CD4-positive, alpha-beta T cell treated with Interleukin-15 for 4 hours (primary cell): ENCODE measurements around the gene UBAC2.

Source experiments
- DNase-seq: peaks from one replicate; pipeline ENCODE4 v3.0.0-alpha.2; 2020; ENCODE audit warnings: low spot score

Gene UBAC2

GRCh38 chr13:99296398-99296797 is 95.7 kb downstream of the UBAC2 start:
- peak; percentile 61 for DNase-seq

GRCh38 chr13:99297331-99297730 is 96.7 kb downstream of the UBAC2 start:
- DNase-seq = no peak

GRCh38 chr13:99298056-99298455 is 97.4 kb downstream of the UBAC2 start:
- DNase-seq = no peak

GRCh38 chr13:99299256-99299919 is 98.7 kb downstream of the UBAC2 start:
- DNase-seq = no peak

DNA sequence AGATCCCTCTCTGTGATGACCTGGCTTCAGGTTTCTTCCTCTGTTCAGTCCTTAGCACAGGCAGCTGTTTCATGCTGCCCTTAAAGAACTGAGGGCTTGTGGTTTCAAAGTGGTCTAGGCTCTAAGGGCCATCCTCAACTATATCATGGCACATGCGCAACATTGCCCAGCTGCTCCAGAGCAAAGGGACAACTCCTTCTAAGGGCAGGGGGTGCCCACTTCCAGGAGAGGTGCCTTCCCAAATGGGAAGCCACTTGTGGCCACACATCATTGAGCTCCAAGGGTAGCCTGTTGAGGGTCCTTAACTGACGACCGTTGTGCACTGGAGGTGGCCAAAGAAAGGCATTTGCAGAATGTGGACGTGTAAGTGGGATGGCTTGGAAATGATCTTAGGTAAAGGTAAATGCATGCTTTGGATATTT is 99.3 kb downstream of the UBAC2 start:
- DNase-seq = no peak

DNA sequence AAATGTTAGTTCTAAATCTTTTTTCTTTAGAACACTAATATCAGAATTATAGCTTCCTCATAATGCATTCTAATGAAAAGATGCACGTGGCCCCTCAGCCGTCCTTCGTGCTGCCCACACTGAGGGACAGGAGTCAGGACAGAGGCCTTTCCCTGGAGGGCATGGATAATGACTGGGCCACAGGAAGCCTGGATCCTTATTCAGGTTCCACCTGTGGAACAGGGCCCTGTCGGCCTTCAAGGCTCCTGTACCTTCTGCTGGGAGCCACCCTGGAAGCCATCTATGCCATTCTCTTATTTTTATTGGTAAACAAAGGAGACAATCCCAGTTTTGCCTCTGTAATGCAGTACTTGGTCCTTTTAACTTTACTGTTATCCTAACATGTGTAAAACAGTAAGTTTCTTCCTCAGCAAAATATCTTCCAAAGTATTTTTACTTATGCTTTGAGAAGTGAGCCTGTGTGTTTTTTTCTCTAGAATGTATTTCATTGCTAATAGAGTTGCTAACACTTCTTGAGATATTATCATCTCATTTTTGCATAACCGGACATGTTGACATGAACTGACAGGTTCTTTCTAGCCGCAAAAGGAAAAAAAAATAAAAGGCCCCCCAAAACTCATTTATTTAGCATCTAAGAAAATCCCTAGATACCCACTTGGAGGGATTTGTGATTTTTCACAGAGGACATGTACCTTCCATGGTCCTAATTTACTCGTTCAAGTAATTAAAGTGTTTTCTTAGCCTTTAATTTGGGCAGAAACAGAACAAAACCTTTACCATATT is 100.6 kb downstream of the UBAC2 start:
- DNase-seq = no peak

DNA sequence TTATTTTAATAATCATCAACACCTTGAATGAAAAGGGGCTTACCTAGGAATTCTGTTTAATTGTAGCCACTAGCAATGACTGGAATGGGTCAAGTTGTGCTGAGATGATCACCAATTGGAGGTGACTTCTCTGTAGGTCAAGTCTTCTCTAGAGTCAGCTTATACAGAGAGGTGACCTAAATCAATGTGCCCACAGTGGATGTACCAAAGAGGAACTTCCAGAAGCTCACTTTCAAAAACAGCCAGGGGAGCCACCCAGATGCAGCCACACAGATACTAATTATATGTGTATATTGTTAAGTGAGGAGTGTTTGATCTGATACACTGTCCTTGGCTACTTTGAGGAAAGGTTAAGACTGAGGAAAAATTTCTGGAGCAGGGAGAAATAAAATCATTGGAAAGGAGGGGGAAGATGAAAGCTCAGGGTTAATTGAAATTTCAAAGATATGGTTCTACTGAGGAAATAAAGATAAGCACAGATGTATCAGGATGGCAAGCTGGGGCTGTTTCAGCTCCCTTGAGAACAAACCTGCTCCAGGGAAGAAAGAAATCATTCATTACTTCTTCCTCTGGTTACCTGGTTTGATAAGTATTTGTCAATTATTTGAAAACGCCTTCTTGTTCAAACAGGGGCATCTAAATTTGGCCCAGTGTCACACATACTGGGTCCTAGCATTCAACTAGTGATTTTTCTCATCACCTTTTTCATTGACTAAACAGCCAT is 101.4 kb downstream of the UBAC2 start:
- no peak for DNase-seq

GRCh38 chr13:99302637-99303505 is 102.2 kb downstream of the UBAC2 start:
- no peak for DNase-seq

DNA sequence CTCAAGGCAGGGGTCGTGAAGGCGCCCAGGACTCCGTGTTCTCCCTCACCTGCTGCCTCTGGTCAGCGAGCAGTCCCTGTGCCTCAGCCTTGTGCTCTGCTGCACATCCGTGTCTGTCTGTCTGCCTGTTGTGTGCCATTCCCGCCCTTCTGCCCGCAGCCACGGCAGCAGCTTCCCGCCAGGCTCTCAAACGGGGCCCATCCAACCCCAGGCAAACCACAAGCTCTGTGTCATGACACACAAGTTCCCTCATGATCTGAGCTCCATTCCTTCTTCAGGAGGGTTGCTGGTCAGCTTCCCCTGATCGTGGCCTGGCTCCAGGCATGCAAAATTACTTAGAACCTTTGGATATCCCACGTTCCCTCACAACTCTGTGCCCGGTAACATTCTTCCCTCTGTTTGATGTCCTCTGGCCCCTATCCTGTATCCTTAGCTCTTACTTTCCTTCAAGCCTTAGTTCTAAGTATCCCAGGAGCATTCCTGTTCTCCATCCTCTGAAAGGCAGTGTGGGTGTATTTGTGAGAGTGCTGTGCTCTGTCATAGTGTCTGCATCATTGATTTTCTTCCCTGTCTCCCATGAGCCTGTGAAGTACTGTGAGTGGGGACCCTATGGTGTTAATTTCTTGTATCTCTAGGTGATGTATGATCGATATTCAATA is 103.3 kb downstream of the UBAC2 start:
- peak; percentile 66 for DNase-seq

DNA sequence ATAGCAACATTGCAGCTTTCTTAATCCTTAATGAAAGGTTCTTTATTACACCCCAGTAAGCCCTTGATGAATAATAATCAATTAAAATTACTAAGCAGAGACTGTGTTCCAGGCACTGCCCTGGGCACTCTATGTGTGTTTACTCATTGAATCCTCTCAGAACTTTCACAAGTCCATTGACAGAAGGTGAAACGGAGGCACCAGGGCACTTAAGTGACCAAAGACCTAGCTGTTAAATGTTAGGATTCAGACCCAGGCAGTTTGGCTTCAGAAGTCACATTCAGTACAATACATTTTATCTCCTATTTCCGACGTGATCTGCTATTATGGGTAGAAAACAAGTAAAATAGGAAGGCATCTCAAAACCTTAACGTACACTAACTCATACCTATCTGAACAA is 103.9 kb downstream of the UBAC2 start:
- DNase-seq = no peak

- DNase-seq = no peak
Measured at GRCh38 chr13:99305158-99305557, 104.5 kb downstream of the UBAC2 start.

- no peak for DNase-seq
Measured at GRCh38 chr13:99305566-99305965, 104.9 kb downstream of the UBAC2 start.

- peak; percentile 84 for DNase-seq
Measured at GRCh38 chr13:99307247-99307646, 106.6 kb downstream of the UBAC2 start, which contains the start of gene GPR183. GPR183 (minus strand) TSS chr13:99307399; CDS start chr13:99296145, 11,254 bp downstream.

DNA sequence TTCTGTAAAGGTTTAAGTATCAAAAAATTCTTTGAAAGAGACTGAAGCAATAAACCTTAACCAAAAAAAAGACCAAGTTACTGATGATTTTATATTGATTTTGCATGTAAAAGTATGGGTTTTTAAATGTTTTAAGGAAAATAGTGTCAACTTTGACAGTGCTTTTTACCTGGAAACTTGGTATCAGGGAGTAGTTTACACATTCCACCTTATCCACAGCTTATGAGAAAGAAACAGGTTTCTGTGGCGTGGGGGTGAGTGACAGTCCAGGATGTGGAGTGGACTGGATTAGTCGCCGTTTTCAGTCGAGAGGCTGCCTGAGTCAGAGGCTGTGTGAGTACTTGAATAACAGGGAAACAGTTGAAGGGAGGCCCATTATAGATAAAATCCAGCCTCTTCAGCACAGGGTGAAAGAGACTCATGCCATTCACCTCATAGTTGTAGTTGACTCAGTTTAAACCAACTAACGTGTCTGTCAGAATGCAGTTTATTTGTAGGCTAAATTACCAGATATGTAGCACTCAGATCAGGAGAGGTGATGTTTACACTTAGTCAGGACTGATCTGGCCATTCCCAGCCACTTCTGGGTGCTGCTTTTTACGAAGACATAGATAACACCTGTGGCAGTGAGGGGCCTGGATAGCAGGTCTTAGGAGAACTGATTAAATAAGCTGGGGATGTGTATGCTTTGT is 107.1 kb downstream of the UBAC2 start:
- peak; percentile 82 for DNase-seq

GRCh38 chr13:99308471-99309087 is 107.9 kb downstream of the UBAC2 start:
- no peak for DNase-seq

GRCh38 chr13:99310382-99311031 is 109.9 kb downstream of the UBAC2 start:
- DNase-seq = no peak

- DNase-seq = no peak
Measured at GRCh38 chr13:99311137-99311536, 110.5 kb downstream of the UBAC2 start.

- DNase-seq = no peak
Measured at GRCh38 chr13:99311748-99312492, 111.3 kb downstream of the UBAC2 start.

DNA sequence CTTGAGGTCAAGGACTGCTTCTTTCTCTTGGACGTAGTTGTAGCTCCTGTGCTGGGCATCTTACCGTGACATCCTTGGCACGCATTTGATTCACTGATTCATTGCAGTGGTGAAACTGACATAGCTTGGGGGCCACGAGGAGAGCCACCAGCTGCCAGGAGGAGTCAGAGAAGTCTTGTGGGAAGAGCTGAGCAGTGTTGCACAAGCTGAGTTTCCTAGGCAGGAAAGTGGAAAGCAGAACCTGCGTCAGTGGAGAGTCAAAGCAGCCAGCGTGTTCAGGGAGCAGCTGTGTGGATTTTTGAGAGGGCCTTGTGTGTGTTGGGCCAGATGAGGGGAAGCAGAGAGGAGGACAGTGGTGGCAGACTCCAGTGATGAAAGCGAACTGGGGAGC is 111.8 kb downstream of the UBAC2 start:
- DNase-seq = no peak
